Measurements from ENCODE around the gene UST. TPM values are rescaled to one million over a fixed set of nuclear protein-coding genes. Genes with fewer than 3 reads are reported as not detected.

UST gene
- total RNA-seq, 4 donors from 2014 or later: 2.3 to 8.4 (median 2.8) TPM

DNA sequence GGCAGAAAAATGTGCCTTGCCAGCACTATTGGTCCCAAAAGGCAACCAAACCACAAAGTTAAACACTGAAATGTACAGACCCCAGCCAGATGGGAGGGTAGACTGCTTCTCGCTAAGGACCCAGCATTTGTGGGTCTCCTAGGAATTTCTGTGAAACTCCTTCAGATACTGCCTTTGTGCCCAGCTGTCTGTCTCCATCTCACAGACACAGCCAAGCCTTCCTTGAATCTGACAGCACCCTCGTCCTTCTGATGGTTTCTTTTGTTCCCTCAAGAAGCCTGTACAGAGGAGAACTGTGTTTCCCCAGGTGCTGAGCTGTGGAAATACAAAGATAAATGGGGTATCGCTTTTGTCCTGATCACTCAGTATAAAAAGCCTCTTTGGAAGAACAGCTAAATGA lies 316.6 kb downstream of the UST start:
- H3K27me3 ChIP-seq: no peaks in the 10 kb centered on the region
- intact Hi-C loops (cut with DNase I; ENCODE audit: low total_unique reads) (no loop called here), in situ Hi-C loops (cut with MboI; ENCODE audit: low sequenced_read_pairs in 4 of 4) (no loop called here)
- H3K27ac ChIP-seq: no peak overlapping the region
- no peaks in the 10 kb centered on the region for H3K9me3 ChIP-seq
- no peaks in the 10 kb centered on the region for H3K4me1 ChIP-seq
- ATAC-seq (no peak), DNase-seq (no peak)
- no peak overlapping the region for H3K4me3 ChIP-seq
- TF ChIP-seq CTCF (IDR thresholded peaks at IDR 0.05 in 4 of 5, conservative IDR thresholded peaks at IDR 0.05 in 1 of 5): no peak
- no peak for TF ChIP-seq POLR2A (IDR thresholded peaks at IDR 0.05)
- no peaks in the 10 kb centered on the region for H3K36me3 ChIP-seq

- Histone ChIP-seq H3K36me3 (no peaks in the 10 kb centered on the region), H3K9me3 (no peaks in the 10 kb centered on the region), H3K4me1 (no peaks in the 10 kb centered on the region), H3K27me3 (no peaks in the 10 kb centered on the region), H3K4me3 (no peak overlapping the region), H3K27ac (no peak overlapping the region)
- no peak for DNase-seq
- TF ChIP-seq CTCF (IDR thresholded peaks at IDR 0.05 in 4 of 5, conservative IDR thresholded peaks at IDR 0.05 in 1 of 5): no peak
- TF ChIP-seq POLR2A (IDR thresholded peaks at IDR 0.05): no peak
- intact Hi-C loops (cut with DNase I; ENCODE audit: low total_unique reads): no loop called here
- no peak for ATAC-seq
- in situ Hi-C loops (cut with MboI; ENCODE audit: low sequenced_read_pairs in 4 of 4): no loop called here
These were observed 317.3 kb downstream of the UST start for GRCh38 chr6:149064001-149064659.

- Histone ChIP-seq H3K4me3 (no peak overlapping the region), H3K9me3 (no peaks in the 10 kb centered on the region), H3K27ac (no peak overlapping the region), H3K4me1 (no peaks in the 10 kb centered on the region), H3K27me3 (no peaks in the 10 kb centered on the region), H3K36me3 (no peaks in the 10 kb centered on the region)
- in situ Hi-C loops (cut with MboI; ENCODE audit: low sequenced_read_pairs in 4 of 4): no loop called here
- intact Hi-C loops (cut with DNase I; ENCODE audit: low total_unique reads): no loop called here
- TF ChIP-seq POLR2A (IDR thresholded peaks at IDR 0.05) (no peak), CTCF (IDR thresholded peaks at IDR 0.05 in 4 of 5, conservative IDR thresholded peaks at IDR 0.05 in 1 of 5) (no peak)
- no peak for DNase-seq
- no peak for ATAC-seq
These were observed 317.8 kb downstream of the UST start for GRCh38 chr6:149064660-149065015.

GRCh38 chr6:149065121-149065520 lies 318.3 kb downstream of the UST start:
- Histone ChIP-seq H3K27ac (no peak overlapping the region), H3K36me3 (no peaks in the 10 kb centered on the region), H3K4me1 (no peaks in the 10 kb centered on the region), H3K9me3 (no peaks in the 10 kb centered on the region), H3K4me3 (no peak overlapping the region), H3K27me3 (no peaks in the 10 kb centered on the region)
- TF ChIP-seq POLR2A (IDR thresholded peaks at IDR 0.05) (no peak), CTCF (IDR thresholded peaks at IDR 0.05 in 4 of 5, conservative IDR thresholded peaks at IDR 0.05 in 1 of 5) (no peak)
- in situ Hi-C loops (cut with MboI; ENCODE audit: low sequenced_read_pairs in 4 of 4) (no loop called here), intact Hi-C loops (cut with DNase I; ENCODE audit: low total_unique reads) (no loop called here)
- DNase-seq: no peak
- no peak for ATAC-seq

Data from gastrocnemius medialis (tissue), 4 donors.